SU-DHL-6 (cell line): Measurements from ENCODE around the gene CTNNA2.

ENCODE experiments used
- H2AFZ ChIP-seq: fragments of 200-600 bp; sonication (generic); 2 replicates; pipeline ENCODE4 v1.6.1; 2014; ENCODE audit warnings: low read depth, mild to moderate bottlenecking, moderate library complexity, mixed read lengths, antibody characterized with exemption, low read length; ENCODE audit not compliant: severe bottlenecking
- H3F3A ChIP-seq: fragments of 200-600 bp; shearing (Covaris generic); 2 replicates; pipeline ENCODE4 v1.6.0; 2016; ENCODE audit warnings: antibody characterized with exemption, mild to moderate bottlenecking; ENCODE audit not compliant: insufficient read depth
- H3K27ac ChIP-seq: fragments of 200-600 bp; sonication (generic); 2 replicates; pipeline ENCODE4 v1.5.1; 2016; ENCODE audit warnings: low read depth, mild to moderate bottlenecking, low read length, moderate library complexity, mixed read lengths
- H3K27me3 ChIP-seq: fragments of 200-600 bp; sonication (generic), shearing (Covaris generic); 2 replicates; pipeline ENCODE4 v1.6.0; 2014; ENCODE audit warnings: mild to moderate bottlenecking, low read length
- H3K36me3 ChIP-seq: fragments of 200-600 bp; sonication (generic); 2 replicates; pipeline ENCODE4 v1.6.1; 2014; ENCODE audit warnings: mild to moderate bottlenecking, low read length, mixed read lengths
- H3K4me2 ChIP-seq: fragments of 300-600, 200-600 bp; shearing (Covaris generic), sonication (generic); 2 replicates; pipeline ENCODE4 v1.6.0; 2014; ENCODE audit warnings: low read length, low read depth, mild to moderate bottlenecking; ENCODE audit not compliant: poor library complexity, severe bottlenecking
- H3K4me3 ChIP-seq: fragments of 200-600 bp; sonication (generic); 2 replicates; pipeline ENCODE4 v1.5.1; 2014; ENCODE audit warnings: antibody characterized with exemption, low read length, mild to moderate bottlenecking, mixed read lengths; ENCODE audit not compliant: insufficient read depth, poor library complexity, severe bottlenecking
- H3K79me2 ChIP-seq: fragments of 200-600 bp; sonication (generic); 2 replicates; pipeline ENCODE4 v1.6.1; 2014; ENCODE audit warnings: mild to moderate bottlenecking, low read length, moderate library complexity; ENCODE audit not compliant: insufficient read depth
- H3K9ac ChIP-seq: fragments of 200-600 bp; sonication (generic); 2 replicates; pipeline ENCODE4 v1.7.0; 2014; ENCODE audit warnings: mild to moderate bottlenecking, low read length
- H3K9me2 ChIP-seq: fragments of 200-600 bp; sonication (generic); replicated peaks from 2 replicates; pipeline ENCODE4 v1.6.1; 2014; ENCODE audit warnings: low read length; ENCODE audit not compliant: insufficient read depth
- H3K9me3 ChIP-seq: fragments of 200-600 bp; sonication (generic); 2 replicates; pipeline ENCODE4 v1.6.1; 2014; ENCODE audit warnings: low read length, mixed read lengths; ENCODE audit not compliant: insufficient read depth
- H4K20me1 ChIP-seq: fragments of 200-600 bp; sonication (generic); 2 replicates; pipeline ENCODE4 v1.6.1; 2014; ENCODE audit warnings: low read depth, mild to moderate bottlenecking, antibody characterized with exemption, low read length, moderate library complexity, mixed read lengths
- EZH2phosphoT487 ChIP-seq: fragments of 200-600 bp; sonication (generic), shearing (Covaris generic); conservative IDR thresholded peaks from 2 replicates; pipeline ENCODE4 v1.6.1; 2018; ENCODE audit warnings: mild to moderate bottlenecking, antibody characterized with exemption, low read length, moderate library complexity, mixed read lengths
- TF ChIP-seq, protein P1 (sequence below): fragments of 200-600 bp; sonication (generic); IDR thresholded peaks from one replicate; pipeline ENCODE4 v1.5.1; 2017; ENCODE audit warnings: antibody characterized with exemption, mild to moderate bottlenecking, low read length, moderate library complexity; ENCODE audit not compliant: insufficient read depth, poor library complexity, severe bottlenecking

Gene CTNNA2

DNA sequence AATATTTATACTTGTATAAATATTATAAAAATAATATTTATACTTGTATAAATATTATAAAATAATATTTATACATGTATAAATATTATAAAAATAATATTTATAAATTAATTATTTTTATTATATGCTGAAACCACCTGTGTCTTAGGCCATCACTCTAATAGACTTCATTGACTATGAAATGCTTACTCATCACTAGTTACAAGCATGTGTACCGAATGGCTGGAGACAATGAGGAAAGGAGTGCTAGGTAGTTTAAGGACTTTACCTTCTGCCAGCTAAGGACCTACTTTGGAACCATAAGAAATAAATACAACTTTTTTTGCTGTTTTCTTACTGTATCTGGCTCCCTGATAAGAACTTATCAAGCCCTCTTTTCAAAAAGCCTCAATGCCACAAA is 562.9 kb downstream of the CTNNA2 start:
- Histone ChIP-seq H3K9ac (no peak overlapping the region), H3F3A (no peaks in the 10 kb centered on the region), H2AFZ (no peak overlapping the region), H3K27me3 (no peaks in the 10 kb centered on the region), H3K9me2 (no peaks in the 10 kb centered on the region), H3K4me2 (no peak overlapping the region), H4K20me1 (no peaks in the 10 kb centered on the region), H3K79me2 (no peaks in the 10 kb centered on the region), H3K36me3 (no peaks in the 10 kb centered on the region), H3K4me3 (no peak overlapping the region), H3K9me3 (no peaks in the 10 kb centered on the region), H3K27ac (no peak overlapping the region)
- TF ChIP-seq, protein P1, sequence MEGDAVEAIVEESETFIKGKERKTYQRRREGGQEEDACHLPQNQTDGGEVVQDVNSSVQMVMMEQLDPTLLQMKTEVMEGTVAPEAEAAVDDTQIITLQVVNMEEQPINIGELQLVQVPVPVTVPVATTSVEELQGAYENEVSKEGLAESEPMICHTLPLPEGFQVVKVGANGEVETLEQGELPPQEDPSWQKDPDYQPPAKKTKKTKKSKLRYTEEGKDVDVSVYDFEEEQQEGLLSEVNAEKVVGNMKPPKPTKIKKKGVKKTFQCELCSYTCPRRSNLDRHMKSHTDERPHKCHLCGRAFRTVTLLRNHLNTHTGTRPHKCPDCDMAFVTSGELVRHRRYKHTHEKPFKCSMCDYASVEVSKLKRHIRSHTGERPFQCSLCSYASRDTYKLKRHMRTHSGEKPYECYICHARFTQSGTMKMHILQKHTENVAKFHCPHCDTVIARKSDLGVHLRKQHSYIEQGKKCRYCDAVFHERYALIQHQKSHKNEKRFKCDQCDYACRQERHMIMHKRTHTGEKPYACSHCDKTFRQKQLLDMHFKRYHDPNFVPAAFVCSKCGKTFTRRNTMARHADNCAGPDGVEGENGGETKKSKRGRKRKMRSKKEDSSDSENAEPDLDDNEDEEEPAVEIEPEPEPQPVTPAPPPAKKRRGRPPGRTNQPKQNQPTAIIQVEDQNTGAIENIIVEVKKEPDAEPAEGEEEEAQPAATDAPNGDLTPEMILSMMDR = no peak

GRCh38 chr2:80078290-80079036 is 565.6 kb downstream of the CTNNA2 start:
- Histone ChIP-seq H3K4me2 (no peak overlapping the region), H3K27ac (no peak overlapping the region), H3K36me3 (no peaks in the 10 kb centered on the region), H3K9ac (no peak overlapping the region), H3K79me2 (no peaks in the 10 kb centered on the region), H3K9me2 (no peaks in the 10 kb centered on the region), H3K4me3 (no peak overlapping the region), H2AFZ (no peak overlapping the region), H3K27me3 (no peaks in the 10 kb centered on the region), H3F3A (no peaks in the 10 kb centered on the region), H3K9me3 (no peaks in the 10 kb centered on the region), H4K20me1 (no peaks in the 10 kb centered on the region)
- no peak for TF ChIP-seq EZH2phosphoT487
- TF ChIP-seq, protein P1 = no peak

- H3K9ac ChIP-seq = no peak overlapping the region
- H2AFZ ChIP-seq = no peak overlapping the region
- TF ChIP-seq, protein P1 = no peak
- TF ChIP-seq EZH2phosphoT487 = no peak
- H3K79me2 ChIP-seq = no peaks in the 10 kb centered on the region
- no peaks in the 10 kb centered on the region for H3F3A ChIP-seq
- H3K9me3 ChIP-seq = no peaks in the 10 kb centered on the region
- no peak overlapping the region for H3K27ac ChIP-seq
- H3K36me3 ChIP-seq = no peaks in the 10 kb centered on the region
- no peaks in the 10 kb centered on the region for H3K9me2 ChIP-seq
- no peaks in the 10 kb centered on the region for H3K27me3 ChIP-seq
- no peak overlapping the region for H3K4me2 ChIP-seq
- H4K20me1 ChIP-seq = no peaks in the 10 kb centered on the region
- H3K4me3 ChIP-seq = no peak overlapping the region
Observed at GRCh38 chr2:80080957-80081356, 568.1 kb downstream of the CTNNA2 start.
